Lower lobe of right lung (tissue), 2 donors: Measurements from ENCODE around the gene TSPEAR. TPM values are rescaled to one million over a fixed set of nuclear protein-coding genes. Genes with fewer than 3 reads are reported as not detected.

Experiments used
- ATAC-seq, 2 donors: fragments of 200-7000 bp; cut with Tn5 transposase; one replicate each; pipeline ENCODE4 v1.9.1; 2020 to 2022; ENCODE audit warnings: mild to moderate bottlenecking in 2 of 2, moderate library complexity in 2 of 2
- DNase-seq: peaks from one replicate; pipeline ENCODE4 v3.0.0-alpha.2; 2020
- H3K27ac ChIP-seq: fragments of 200-600 bp; one replicate; pipeline ENCODE4 v1.8.0; 2022
- H3K27me3 ChIP-seq: fragments of 200-600 bp; one replicate; pipeline ENCODE4 v1.8.0; 2022; ENCODE audit warnings: low read depth
- H3K36me3 ChIP-seq: fragments of 200-600 bp; one replicate; pipeline ENCODE4 v1.8.0; 2022; ENCODE audit warnings: mild to moderate bottlenecking
- H3K4me1 ChIP-seq: fragments of 200-600 bp; one replicate; pipeline ENCODE4 v1.8.0; 2022
- H3K4me3 ChIP-seq: fragments of 200-600 bp; one replicate; pipeline ENCODE4 v1.8.0; 2022; ENCODE audit warnings: mild to moderate bottlenecking
- H3K9me3 ChIP-seq: fragments of 200-600 bp; one replicate; pipeline ENCODE4 v1.8.0; 2022
- intact Hi-C: fragments of 100-400 bp; cut with DNase I; formaldehyde crosslinking; loops from one replicate; pipeline ENCODE4 v1.11.0; 2022
- total RNA-seq: library from RNA; stranded (reverse); fragmentation: NEBNext Ultra II Directional; extraction: Animal tissue kit (Norgen Biotek cat#: 25700); gene quantifications from one replicate; pipeline ENCODE4 v1.2.1, GENCODE V29; 2021
- TF ChIP-seq, protein P1 (sequence below): fragments of 200-600 bp; IDR thresholded peaks from one replicate; pipeline ENCODE4 v1.8.0; 2022; ENCODE audit warnings: antibody characterized with exemption, mild to moderate bottlenecking
- donor health status: DM: no; HTN: yes; CAD: no; lungs with severe emphysema.

Gene TSPEAR
- total RNA-seq, 1 donor from 2014 or later, result 0.27 TPM

DNA sequence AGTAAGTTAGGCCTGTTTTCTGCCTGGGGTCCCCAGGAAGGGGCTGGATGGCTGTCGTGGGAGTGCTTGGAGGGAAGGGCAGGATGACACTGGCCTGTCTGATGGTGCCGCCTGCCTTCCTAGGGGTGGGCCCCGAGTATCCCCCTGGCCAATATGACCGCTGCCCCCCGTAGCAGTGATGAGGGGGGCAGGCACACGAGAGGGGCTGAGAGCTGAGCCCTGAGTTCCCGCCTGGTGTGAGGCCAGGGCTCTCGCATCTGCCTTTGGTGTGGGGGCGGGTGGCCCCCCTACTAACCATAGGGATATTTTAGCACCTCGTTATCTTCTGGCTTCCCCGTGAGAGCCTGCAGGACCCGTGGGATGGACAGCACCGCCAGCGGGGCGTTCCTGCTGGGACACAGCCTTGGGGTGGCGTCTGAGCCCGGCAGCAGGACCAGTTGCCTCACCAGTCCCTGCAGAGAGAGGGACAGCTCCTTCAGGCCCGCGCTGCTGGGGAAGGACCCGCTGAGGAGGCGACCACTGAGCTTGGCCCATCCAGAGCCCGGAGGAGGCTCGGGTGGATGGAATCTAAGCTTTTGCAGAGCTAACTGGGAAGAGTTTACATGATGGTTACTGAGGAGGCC, 181.8 kb downstream of the TSPEAR start:
- no peak for DNase-seq
- no peak overlapping the region for H3K4me3 ChIP-seq
- H3K36me3 ChIP-seq, result no peaks in the 10 kb centered on the region
- no peak overlapping the region for H3K27ac ChIP-seq
- intact Hi-C loops, result no loop called here
- H3K9me3 ChIP-seq, result no peaks in the 10 kb centered on the region
- no peaks in the 10 kb centered on the region for H3K4me1 ChIP-seq
- TF ChIP-seq, protein P1, sequence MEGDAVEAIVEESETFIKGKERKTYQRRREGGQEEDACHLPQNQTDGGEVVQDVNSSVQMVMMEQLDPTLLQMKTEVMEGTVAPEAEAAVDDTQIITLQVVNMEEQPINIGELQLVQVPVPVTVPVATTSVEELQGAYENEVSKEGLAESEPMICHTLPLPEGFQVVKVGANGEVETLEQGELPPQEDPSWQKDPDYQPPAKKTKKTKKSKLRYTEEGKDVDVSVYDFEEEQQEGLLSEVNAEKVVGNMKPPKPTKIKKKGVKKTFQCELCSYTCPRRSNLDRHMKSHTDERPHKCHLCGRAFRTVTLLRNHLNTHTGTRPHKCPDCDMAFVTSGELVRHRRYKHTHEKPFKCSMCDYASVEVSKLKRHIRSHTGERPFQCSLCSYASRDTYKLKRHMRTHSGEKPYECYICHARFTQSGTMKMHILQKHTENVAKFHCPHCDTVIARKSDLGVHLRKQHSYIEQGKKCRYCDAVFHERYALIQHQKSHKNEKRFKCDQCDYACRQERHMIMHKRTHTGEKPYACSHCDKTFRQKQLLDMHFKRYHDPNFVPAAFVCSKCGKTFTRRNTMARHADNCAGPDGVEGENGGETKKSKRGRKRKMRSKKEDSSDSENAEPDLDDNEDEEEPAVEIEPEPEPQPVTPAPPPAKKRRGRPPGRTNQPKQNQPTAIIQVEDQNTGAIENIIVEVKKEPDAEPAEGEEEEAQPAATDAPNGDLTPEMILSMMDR, result no peak
- no peaks in the 10 kb centered on the region for H3K27me3 ChIP-seq
- no peak for ATAC-seq

DNA sequence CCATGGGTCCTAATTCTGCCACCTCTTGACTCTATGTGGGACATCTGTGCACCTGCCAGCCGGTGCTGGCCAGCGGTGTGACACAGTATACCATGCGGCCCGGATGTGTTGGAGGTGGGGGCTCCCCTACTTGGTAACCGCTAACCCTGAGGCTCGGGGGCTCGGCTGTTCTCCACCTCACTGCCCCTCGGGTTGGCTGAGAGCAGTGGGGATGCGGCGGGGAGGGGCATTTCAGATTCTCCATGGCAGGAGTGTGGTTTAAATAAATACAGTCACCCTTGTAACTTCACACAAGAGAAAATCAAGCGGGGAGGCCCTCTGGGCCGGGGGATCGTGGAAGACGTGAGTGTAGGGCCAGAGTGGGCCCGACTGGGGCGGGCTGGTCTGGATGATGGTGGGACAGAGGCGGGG, 182.4 kb downstream of the TSPEAR start:
- TF ChIP-seq, protein P1, result no peak
- Histone ChIP-seq H3K4me1 (no peaks in the 10 kb centered on the region), H3K27me3 (no peaks in the 10 kb centered on the region), H3K4me3 (no peak overlapping the region), H3K36me3 (no peaks in the 10 kb centered on the region), H3K27ac (no peak overlapping the region), H3K9me3 (no peaks in the 10 kb centered on the region)
- ATAC-seq (no peak), DNase-seq (no peak)
- intact Hi-C loops, result no loop called here

GRCh38 chr21:44528634-44528995, 182.8 kb downstream of the TSPEAR start:
- no peak overlapping the region for H3K4me3 ChIP-seq
- H3K9me3 ChIP-seq, result no peaks in the 10 kb centered on the region
- H3K36me3 ChIP-seq, result no peaks in the 10 kb centered on the region
- no peaks in the 10 kb centered on the region for H3K27me3 ChIP-seq
- no peak for DNase-seq
- TF ChIP-seq, protein P1, result no peak
- H3K4me1 ChIP-seq, result no peaks in the 10 kb centered on the region
- intact Hi-C loops, result no loop called here
- ATAC-seq, result no peak
- no peak overlapping the region for H3K27ac ChIP-seq

DNA sequence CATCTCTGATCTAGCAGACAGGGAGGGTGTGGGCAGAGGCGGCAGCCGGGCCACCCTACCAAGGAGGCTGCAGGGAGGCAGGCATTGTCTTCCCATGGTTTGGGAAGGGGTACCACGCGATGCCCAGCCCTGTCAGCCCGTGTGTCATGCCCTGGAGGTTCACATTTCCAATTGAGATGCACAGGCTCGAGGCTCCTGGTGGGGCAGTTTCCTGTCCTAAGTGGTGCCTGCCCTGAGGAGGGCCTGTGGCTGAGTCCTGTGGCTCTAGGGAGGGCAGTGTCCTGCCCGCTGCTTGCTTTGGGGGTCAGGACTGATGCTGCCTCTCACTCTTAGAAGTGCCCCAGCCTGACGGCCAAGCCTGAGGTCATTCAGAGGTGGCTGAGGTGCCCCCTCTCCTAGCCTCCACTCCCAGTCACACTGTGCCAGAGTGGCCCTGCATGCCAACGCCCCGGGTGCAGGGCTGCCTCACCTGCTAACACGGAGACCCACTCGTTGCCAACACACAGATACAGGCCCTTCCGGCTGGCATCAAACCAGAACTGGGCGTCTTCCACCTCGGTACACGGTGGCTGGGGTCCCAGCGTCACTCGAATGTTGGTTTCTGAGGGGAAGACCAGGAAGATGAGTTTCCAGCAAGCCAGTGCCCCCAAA, 183.3 kb downstream of the TSPEAR start:
- peak; percentile 34 for DNase-seq

GRCh38 chr21:44527156-44527982, 184.0 kb downstream of the TSPEAR start:
- TF ChIP-seq, protein P1, result no peak
- no peak overlapping the region for H3K27ac ChIP-seq
- H3K27me3 ChIP-seq, result no peaks in the 10 kb centered on the region
- ATAC-seq (no peak), DNase-seq (peak; percentile 20)
- no peaks in the 10 kb centered on the region for H3K4me1 ChIP-seq
- H3K4me3 ChIP-seq, result no peak overlapping the region
- no peaks in the 10 kb centered on the region for H3K9me3 ChIP-seq
- intact Hi-C loops, result no loop called here
- H3K36me3 ChIP-seq, result no peaks in the 10 kb centered on the region

More for the DNA sequence above, 183.3 kb downstream of the TSPEAR start:
- Histone ChIP-seq H3K27ac (no peak overlapping the region), H3K36me3 (no peaks in the 10 kb centered on the region), H3K4me3 (no peak overlapping the region), H3K27me3 (no peaks in the 10 kb centered on the region), H3K4me1 (no peaks in the 10 kb centered on the region), H3K9me3 (no peaks in the 10 kb centered on the region)
- intact Hi-C loops, result no loop called here
- no peak for ATAC-seq
- TF ChIP-seq, protein P1, result no peak
